HEK293T (cell line): Measurements from ENCODE around the gene PDE6B.

Experiments used
- CTCF ChIA-PET: fragments of 350-600 bp; formaldehyde crosslinking; extraction: SDS; loops from one replicate; lab custom pipeline; 2021; ENCODE audit warnings: antibody characterized with exemption, inconsistent platforms; lab: Yijun Ruan, JAX
- POLR2A ChIA-PET: fragments of 350-600 bp; formaldehyde crosslinking; extraction: SDS; loops from one replicate; lab custom pipeline; 2020; ENCODE audit warnings: antibody characterized with exemption, inconsistent platforms; lab: Yijun Ruan, JAX
- DNase-seq: peaks from one replicate; pipeline ENCODE4 v3.0.0; 2012; ENCODE audit warnings: mixed read lengths; ENCODE audit errors: extremely low spot score
- ARNT ChIP-seq: fragments of 450-650 bp; IDR thresholded peaks from 2 replicates; pipeline ENCODE4 v1.6.1; 2017; ENCODE audit warnings: mild to moderate bottlenecking
- BHLHE40 ChIP-seq: fragments of 450-650 bp; IDR thresholded peaks from 2 replicates; pipeline ENCODE4 v1.6.1; 2016; ENCODE audit warnings: mild to moderate bottlenecking, moderate library complexity, borderline replicate concordance
- CTBP1 ChIP-seq: fragments of 450-650 bp; IDR thresholded peaks from 2 replicates; pipeline ENCODE4 v1.6.1; 2016; ENCODE audit warnings: borderline replicate concordance
- ELF4 ChIP-seq: fragments of 450-650 bp; IDR thresholded peaks from 2 replicates; pipeline ENCODE4 v1.6.1; 2017; ENCODE audit warnings: antibody characterized with exemption
- FOXA1 ChIP-seq: fragments of 450-650 bp; IDR thresholded peaks from 2 replicates; pipeline ENCODE4 v1.6.1; 2016; ENCODE audit warnings: mild to moderate bottlenecking
- FOXK2 ChIP-seq: fragments of 450-650 bp; IDR thresholded peaks from 2 replicates; pipeline ENCODE4 v1.6.1; 2016; ENCODE audit warnings: mild to moderate bottlenecking
- FOXM1 ChIP-seq: fragments of 450-650 bp; IDR thresholded peaks from 2 replicates; pipeline ENCODE4 v1.6.1; 2017; ENCODE audit warnings: mild to moderate bottlenecking, borderline replicate concordance
- HDGF ChIP-seq: fragments of 450-650 bp; IDR thresholded peaks from 2 replicates; pipeline ENCODE4 v1.6.1; 2017; ENCODE audit warnings: antibody characterized with exemption, borderline replicate concordance
- L3MBTL2 ChIP-seq: fragments of 450-650 bp; conservative IDR thresholded peaks from 2 replicates; pipeline ENCODE4 v1.6.1; 2016; ENCODE audit warnings: mild to moderate bottlenecking
- LEF1 ChIP-seq: fragments of 450-650 bp; IDR thresholded peaks from 2 replicates; pipeline ENCODE4 v1.6.1; 2017; ENCODE audit warnings: mild to moderate bottlenecking, borderline replicate concordance
- NFRKB ChIP-seq: fragments of 450-650 bp; IDR thresholded peaks from 2 replicates; pipeline ENCODE4 v1.6.1; 2016; ENCODE audit warnings: mild to moderate bottlenecking, moderate library complexity
- SP1 ChIP-seq: fragments of 450-650 bp; IDR thresholded peaks from 2 replicates; pipeline ENCODE4 v1.6.1; 2017
- SUZ12 ChIP-seq: fragments of 450-650 bp; IDR thresholded peaks from 2 replicates; pipeline ENCODE4 v1.6.1; 2016; ENCODE audit warnings: mild to moderate bottlenecking
- TARDBP ChIP-seq: fragments of 450-650 bp; IDR thresholded peaks from 2 replicates; pipeline ENCODE4 v1.6.1; 2016
- ZNF384 ChIP-seq: fragments of 450-650 bp; IDR thresholded peaks from 2 replicates; pipeline ENCODE4 v1.6.1; 2016
- TF ChIP-seq, protein P1 (sequence below): fragments of 450-650 bp; IDR thresholded peaks from 2 replicates; pipeline ENCODE4 v1.6.1; 2016

Gene PDE6B

DNA sequence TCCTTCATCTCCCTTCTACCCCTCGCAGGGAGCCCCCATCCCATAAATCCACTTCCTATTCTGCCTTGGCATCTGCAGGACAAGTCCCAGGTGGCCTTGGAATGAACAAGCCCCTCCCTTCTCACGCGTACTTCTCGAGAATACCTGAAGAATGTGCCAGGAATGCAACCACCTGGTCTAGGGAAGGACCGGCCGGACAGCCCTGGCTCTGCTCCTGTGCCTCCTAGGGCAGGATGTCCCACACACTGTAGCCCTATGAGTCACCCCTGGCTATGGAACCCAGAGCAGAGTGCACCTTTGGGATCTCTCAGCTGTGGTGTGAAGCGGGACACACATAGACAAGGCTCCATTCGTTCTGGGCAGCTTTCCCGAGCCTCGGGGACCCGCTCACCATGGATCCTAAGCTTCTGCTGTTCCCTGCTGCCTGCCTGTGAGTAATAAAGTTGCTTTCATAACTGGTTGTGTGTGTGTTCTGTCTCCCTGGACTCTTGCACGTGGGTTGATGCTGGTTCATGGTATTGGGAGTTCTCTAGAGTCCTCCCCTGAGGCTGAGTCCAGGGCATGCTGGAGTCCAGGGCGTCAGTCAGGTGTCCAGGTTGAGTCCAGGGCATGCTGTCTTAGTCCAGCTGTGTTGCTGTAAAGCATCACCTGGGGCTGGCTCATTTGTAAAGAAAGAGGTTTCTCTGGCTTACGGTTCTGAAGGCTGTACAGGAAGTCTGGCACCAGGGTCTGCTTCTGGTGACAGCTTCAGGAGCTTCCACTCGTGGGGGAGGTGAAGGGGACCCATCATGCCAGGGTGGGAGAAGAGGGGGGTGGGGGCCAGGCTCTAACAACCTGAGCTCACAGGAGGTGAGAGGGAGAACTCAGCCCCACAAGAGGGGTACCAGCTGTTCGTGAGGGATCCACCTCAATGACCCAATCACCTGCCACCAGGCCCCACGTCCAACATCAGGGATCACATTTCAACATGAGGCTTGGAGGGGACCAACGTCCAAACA, 7.4 kb upstream of the PDE6B start:
- DNase-seq: no peak
- TF ChIP-seq NFRKB (no peak), SP1 (no peak), ZNF384 (no peak), L3MBTL2 (no peak), FOXA1 (no peak), FOXK2 (no peak), ARNT (no peak), ELF4 (no peak), LEF1 (no peak), SUZ12 (no peak), FOXM1 (no peak), CTBP1 (no peak), HDGF (no peak), TARDBP (no peak), BHLHE40 (no peak)
- TF ChIP-seq, protein P1, sequence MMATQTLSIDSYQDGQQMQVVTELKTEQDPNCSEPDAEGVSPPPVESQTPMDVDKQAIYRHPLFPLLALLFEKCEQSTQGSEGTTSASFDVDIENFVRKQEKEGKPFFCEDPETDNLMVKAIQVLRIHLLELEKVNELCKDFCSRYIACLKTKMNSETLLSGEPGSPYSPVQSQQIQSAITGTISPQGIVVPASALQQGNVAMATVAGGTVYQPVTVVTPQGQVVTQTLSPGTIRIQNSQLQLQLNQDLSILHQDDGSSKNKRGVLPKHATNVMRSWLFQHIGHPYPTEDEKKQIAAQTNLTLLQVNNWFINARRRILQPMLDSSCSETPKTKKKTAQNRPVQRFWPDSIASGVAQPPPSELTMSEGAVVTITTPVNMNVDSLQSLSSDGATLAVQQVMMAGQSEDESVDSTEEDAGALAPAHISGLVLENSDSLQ: no peak
- ChIA-PET CTCF (no interaction called here), POLR2A (no interaction called here)

DNA sequence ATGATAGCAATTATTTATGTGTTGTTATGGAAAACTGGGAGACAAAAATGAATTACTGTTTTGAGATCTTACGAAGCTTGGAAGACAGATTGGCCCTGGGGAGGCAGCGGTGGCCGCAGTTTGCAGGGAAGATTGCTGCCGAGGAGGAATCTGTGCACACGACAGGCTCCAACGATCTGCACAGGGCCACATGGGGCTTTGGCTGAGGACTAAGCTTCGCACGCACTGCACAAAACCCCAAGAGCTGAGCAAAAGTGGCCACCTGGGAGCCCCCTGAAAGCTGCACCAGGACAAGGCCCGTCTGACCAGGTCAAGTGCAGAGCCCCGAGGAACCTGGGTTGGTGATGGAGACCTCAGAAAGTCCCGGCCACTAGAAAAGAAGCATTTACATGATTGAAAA, 5.2 kb upstream of the PDE6B start:
- ChIA-PET POLR2A (interaction anchor here (0.8 kb wide), 1 partner anchor 53 kb away, joined by 3 read pairs; the partner anchor contains the start of gene ATP5ME), CTCF (interaction anchor here (0.9 kb wide), 1 partner anchor 122 kb away, joined by 3 read pairs; no protein-coding TSS in a partner anchor)
- TF ChIP-seq FOXA1: no peak
- no peak for TF ChIP-seq ZNF384
- no peak for TF ChIP-seq BHLHE40
- TF ChIP-seq SP1: no peak
- TF ChIP-seq CTBP1: no peak
- TF ChIP-seq, protein P1: no peak
- no peak for TF ChIP-seq L3MBTL2
- no peak for TF ChIP-seq ELF4
- TF ChIP-seq TARDBP: no peak
- TF ChIP-seq HDGF: no peak
- TF ChIP-seq FOXM1: no peak
- TF ChIP-seq ARNT: no peak
- DNase-seq: no peak

DNA sequence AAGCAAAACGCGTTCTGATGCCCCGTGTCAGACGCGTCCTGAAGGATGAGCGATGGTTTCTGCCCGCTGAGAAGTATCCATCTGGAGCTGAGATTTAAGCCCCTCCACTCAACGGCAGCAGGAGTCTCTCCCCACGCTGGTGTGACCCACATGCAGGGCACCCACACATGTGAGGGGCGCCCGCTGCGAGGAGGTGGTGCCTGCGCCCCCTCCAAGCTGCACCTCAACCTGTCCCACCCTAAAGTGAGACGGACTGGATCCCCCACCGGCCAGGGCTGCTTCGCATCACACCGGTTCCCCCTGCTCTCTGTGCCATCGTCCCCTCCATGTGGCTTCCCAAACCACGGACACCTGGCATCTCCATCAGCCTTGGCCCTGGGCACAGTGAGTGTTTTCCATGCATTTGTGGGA, 4.5 kb upstream of the PDE6B start:
- TF ChIP-seq L3MBTL2 (no peak), CTBP1 (no peak), ELF4 (no peak), FOXM1 (no peak), NFRKB (no peak), HDGF (no peak), SUZ12 (no peak), FOXA1 (no peak), TARDBP (no peak), SP1 (no peak), ZNF384 (no peak), FOXK2 (no peak), LEF1 (no peak), BHLHE40 (no peak), ARNT (no peak)
- TF ChIP-seq, protein P1: no peak
- no peak for DNase-seq
- POLR2A ChIA-PET: interaction anchor here (0.8 kb wide), 1 partner anchor 53 kb away, joined by 3 read pairs; the partner anchor contains the start of gene ATP5ME
- CTCF ChIA-PET: interaction anchor here (0.9 kb wide), 1 partner anchor 121 kb away, joined by 3 read pairs; no protein-coding TSS in a partner anchor

DNA sequence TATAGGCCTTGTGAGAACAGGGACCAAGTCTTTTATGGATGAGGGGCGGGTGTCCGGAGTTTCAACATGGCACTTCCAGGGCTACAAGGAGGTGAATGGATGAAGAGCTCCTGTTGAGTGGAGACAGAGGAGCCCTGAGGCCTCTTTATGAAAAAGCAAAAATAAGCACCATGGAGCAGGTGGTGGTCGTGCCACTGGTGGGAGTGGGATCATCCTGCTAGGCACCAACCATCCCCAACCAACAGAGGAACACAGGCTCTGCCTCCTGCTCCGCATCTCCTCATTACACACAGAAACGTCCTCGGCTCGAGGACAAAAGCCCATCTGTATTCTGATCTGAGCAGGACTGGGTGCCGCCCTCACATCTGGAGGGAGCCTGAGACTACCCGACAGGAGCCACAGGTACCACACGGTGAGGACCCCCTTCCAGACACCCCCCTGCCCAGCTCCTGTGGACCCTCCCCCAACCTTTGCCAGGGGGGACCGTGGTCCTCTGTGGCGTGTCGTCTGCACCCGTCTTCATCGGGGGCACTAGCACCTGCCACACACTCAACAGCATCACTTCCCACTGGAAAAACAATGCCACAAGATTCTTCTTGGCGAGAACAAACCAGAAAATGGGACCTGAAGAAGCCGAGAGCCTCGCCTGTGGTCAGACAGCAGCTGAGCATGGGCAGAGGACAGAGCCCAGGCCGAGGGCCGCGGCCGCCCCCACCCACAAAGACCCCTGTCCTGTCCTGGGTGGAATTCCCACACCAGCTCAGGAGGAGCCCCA, 3.9 kb upstream of the PDE6B start:
- ChIA-PET POLR2A (no interaction called here), CTCF (interaction anchor here (0.7 kb wide), 1 partner anchor 25 kb away, joined by 3 read pairs; no protein-coding TSS in a partner anchor)
- TF ChIP-seq ZNF384 (no peak), ARNT (no peak), HDGF (no peak), CTBP1 (no peak)
- DNase-seq: no peak

DNA sequence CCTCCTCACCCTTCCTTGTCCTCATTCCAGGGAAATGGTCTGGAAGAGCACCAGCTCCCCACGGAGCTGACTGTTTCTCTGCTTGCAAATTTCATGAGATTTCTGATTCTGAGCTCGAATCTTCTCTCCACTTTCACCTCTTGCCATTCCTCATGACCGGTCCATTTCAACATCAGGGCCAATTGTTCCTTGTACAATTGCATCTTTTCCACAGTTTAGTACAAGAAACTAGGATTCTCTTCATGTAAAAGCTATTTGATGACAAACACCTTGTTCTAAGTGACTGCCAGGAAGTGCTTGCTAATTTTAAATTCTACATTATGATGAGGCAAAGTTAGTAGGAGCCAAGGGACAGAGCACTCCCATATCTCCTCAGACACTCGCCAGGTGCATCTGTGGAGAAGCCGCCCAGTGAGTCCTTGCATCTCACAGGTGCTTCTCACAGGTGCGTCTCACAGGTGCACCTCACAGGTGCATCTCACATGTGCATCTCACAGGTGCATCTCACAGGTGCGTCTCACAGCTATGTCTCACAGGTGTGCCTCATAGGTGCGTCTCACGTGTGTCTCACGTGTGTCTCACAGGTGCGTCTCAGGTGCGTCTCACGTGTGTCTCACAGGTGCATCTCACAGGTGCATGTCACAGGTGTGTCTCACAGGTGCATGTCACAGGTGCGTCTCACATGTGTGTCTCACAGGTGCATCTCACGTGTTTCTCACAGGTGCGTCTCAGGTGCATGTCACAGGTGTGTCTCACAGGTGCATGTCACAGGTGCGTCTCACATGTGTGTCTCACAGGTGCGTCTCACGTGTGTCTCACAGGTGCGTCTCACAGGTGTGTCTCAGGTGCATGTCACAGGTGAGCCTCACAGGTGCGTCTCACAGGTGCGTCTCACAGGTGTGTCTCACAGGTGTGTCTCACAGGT, 3.0 kb upstream of the PDE6B start:
- TF ChIP-seq CTBP1 (peak; percentile 78), ELF4 (no peak)
- POLR2A ChIA-PET: no interaction called here
- CTCF ChIA-PET: interaction anchor here (0.7 kb wide), 1 partner anchor 25 kb away, joined by 3 read pairs; no protein-coding TSS in a partner anchor
- DNase-seq: no peak
